KBM-7 (cell line): ENCODE measurements around the gene SMIM24.

Source experiments
- DNase-seq: peaks from one replicate; pipeline ENCODE4 v3.0.0-alpha.2; 2015
- in situ Hi-C: fragments of 300-500 bp; cut with MboI; formaldehyde crosslinking; loops from 2 replicates; pipeline ENCODE4 v1.14.3; 2020; ENCODE audit warnings: low sequenced_read_pairs, low pct_unique_long_range_greater_than_20kb, mixed read lengths

Gene SMIM24

DNA sequence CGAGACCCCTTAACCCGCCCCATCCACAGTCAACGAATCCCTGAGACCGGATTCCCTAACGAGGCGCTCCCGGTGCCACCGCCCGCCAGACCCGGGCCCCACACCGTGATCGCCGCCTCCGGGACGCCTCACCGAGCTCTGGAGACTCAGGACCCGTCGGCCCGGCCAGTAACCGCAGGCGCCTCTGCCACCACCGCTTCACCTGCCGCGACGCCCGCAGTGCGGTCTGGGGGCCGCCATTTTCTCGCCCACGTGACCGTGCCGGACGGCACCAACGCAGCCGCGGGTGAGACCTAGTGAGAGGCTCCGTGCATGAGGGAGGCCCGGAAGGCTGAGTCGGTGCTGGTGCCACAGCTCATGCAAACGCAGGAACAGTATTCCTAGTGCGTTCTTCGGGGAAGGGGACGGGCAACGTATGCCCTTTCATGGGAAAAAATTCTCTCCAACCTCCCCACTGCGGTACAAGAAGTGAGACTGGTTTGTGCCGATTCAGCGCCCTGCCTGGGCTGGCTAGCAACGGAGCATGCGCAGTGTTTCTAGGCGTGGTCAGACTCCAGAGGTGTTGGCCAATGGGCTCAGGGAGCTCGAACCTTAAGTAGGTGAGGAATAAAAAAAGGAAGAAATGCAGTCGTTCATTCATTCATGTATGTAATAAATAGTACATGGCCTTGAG, 20.2 kb upstream of the SMIM24 start, which contains the start of gene DOHH:
DOHH (minus strand) TSS at position 246 of the 673 bp plus-strand sequence. CDS start 3,860 bp downstream, outside the sequence.
- peak; percentile 97 for DNase-seq
- in situ Hi-C loops: no loop called here

- DNase-seq: no peak
- in situ Hi-C loops: no loop called here
Observed at GRCh38 chr19:3499738-3500428, 19.6 kb upstream of the SMIM24 start.

- DNase-seq: no peak
- in situ Hi-C loops: no loop called here
Observed at GRCh38 chr19:3497757-3498520, 17.6 kb upstream of the SMIM24 start.

- in situ Hi-C loops: no loop called here
- no peak for DNase-seq
Observed at GRCh38 chr19:3496392-3497273, 16.3 kb upstream of the SMIM24 start.

DNA sequence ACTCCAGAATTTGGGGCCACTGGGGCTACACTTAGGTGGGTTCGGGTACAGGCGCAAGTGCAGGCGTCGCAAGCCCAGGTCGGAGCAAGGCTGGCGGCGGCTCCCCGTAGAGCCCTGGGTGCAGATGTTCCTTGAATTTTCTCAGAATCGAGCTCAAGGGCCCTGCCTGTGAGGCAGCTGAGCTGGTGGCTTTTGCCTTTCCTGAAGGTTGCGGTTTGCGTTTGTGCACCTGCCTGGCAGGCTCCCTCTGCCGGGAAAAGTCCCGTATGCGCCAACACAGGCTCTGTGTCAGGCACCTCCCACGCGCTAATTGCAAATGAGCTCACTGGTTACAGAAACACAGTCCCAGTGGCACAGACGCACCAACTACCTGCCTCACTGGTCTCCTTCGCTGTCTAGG, 14.2 kb upstream of the SMIM24 start:
- no peak for DNase-seq
- in situ Hi-C loops: no loop called here

GRCh38 chr19:3494051-3494450, 13.7 kb upstream of the SMIM24 start:
- in situ Hi-C loops: no loop called here
- DNase-seq: no peak

GRCh38 chr19:3493651-3494050, 13.3 kb upstream of the SMIM24 start:
- in situ Hi-C loops: no loop called here
- no peak for DNase-seq

DNA sequence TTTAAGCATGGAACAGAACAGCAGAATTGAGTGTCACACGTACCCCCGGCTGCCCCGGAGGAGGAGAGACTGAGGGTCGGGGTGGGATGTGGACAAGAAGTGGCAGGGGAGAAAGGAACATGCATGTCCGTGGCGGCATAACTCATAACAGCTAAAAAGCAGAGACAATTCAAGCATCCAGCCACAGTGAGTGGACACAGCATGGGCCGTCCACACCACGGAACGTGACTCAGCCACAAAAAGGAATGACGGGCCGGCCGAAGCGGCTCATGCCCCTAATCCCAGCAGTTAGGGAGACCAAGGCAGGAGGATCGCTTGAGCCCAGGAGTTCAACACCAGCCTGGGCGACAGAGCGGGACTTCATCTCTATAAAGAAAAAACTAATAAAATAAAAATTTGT, 12.6 kb upstream of the SMIM24 start:
- in situ Hi-C loops: no loop called here
- DNase-seq: no peak

- in situ Hi-C loops: no loop called here
- no peak for DNase-seq
Observed at GRCh38 chr19:3492131-3492839, 12.0 kb upstream of the SMIM24 start.

DNA sequence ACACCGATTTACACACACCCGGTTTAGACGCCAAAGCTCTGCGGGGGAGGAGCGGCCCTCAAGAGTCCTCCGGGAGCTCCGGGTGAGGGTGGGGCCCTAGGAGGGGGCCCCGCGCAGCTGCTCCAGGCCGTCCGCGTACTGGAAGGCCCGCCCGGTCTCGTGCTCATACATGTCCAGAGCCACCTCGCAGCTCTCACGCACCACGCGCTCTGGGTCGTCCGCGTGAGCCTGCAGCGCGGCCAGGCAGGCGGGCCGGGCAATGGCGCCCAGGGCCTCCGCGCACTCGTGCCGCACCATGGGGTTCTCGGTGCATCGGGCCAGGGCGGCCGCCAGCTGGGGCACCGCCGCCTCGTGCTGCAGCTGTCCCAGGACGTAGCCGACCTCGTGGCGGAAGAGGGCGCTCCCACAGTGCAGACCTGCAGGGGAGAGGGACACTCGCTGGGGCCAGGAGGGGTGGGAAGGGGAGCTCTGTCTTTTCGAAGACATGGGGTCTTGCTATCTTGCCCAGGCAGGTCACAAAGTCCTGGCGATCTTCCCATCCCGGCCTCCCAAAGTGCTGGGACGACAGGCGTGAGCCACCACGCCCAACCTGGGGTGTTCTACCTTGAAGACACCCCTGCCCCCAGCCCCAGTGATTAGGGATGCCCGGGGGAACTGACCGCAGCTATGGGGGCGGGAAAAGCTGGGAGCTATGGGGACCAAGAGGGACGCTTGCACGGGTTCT, 11.2 kb upstream of the SMIM24 start:
- in situ Hi-C loops: no loop called here
- no peak for DNase-seq

- DNase-seq: no peak
- in situ Hi-C loops: no loop called here
Observed at GRCh38 chr19:3483226-3483628, 2.9 kb upstream of the SMIM24 start, which contains the start of gene SMIM44. SMIM44 (minus strand) TSS chr19:3483441; CDS start chr19:3483403, 38 bp downstream.

DNA sequence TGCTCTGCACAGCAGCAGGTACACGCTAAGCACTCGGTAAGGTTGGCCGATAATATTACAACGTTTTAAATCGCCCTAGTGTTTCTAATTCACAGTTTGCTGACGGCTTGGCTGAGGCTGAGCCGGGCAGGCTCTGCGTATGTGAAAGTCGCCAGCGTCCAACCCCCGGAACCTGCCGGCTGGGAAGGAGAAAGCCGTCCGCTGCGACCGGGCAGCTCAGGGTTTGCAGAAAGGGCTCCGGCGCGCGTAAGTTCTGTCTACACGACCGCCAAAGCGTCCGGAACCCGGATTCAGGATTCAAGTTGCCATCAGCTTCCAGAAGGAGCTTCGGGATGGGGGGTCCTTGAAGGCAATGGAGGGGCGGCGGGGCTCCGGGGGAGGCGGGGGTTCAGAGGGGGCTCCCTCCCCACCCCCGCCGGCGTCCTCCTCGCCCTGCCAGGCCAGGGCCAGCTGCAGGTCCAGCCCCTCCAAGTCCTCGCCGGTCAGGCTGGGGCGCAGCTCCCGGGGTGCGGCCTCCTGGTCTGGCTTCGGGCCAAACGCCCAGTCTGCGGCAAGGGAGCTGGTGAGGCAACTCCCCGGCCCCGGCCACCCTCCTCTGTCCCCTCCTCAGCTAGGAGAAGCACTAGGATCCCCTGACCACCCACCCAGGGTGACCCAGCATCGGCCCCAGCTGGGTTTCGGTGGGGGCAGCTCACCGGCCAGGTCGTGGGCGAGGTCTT, 2.3 kb upstream of the SMIM24 start:
- in situ Hi-C loops: no loop called here

GRCh38 chr19:3481241-3482090, 1.1 kb upstream of the SMIM24 start:
- in situ Hi-C loops: no loop called here
- no peak for DNase-seq

More for the DNA sequence above, 2.3 kb upstream of the SMIM24 start:
- no peak for DNase-seq

DNA sequence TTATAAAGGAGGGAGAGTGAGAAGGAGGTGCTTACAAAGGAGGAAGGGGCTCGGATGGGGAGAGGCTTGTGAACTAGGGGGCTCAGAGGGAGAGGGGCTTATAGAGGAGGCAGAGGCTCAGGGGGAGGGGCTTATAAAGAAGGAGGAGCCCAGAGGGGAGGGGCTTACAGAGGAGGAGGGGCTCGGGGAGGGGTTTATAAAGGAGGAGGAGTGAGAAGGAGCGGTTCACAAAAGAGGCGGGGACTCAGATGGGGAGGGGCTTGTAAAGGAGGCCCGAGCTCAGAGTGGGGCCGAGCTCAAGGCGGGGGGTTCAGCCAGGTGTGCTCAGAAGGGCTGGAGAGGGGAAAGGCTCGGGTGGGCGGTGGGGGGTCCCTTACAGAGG, 500 bp downstream of the SMIM24 start:
- no peak for DNase-seq
- in situ Hi-C loops: no loop called here

DNA sequence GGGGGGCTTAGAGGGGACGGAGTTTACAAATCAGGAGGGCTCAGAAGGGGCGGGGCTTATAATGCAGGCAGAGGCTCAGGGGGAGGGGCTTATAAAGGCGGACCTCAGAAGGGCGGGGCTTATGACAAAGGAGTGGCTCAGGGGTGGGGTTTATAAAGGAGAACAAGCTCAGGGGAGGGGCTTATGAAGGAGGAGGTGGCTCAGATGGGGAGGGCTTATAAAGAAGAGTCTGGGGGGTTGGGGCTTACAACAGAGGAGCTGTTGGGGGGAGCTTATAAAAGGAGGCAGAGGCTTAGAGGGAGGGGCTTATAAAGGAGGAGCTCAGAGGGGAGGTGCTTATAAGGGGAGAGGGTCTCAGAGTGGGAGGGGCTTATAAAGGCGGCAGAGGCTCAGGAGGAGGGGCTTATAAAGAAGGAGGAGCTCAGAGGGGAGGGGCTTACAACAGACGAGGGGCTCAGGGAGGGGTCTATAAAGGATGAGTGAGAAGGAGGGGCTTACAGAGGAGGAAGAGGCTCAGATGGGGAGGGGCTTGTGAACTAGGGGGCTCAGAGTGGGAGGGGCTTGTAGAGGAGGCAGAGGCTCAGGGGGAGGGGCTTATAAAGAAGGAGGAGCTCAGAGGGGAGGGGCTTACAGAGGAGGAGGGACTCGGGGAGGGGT, 1.0 kb downstream of the SMIM24 start:
- DNase-seq: peak; percentile 89
- in situ Hi-C loops: no loop called here
